Measurements from ENCODE around the gene CDH11.

- TF ChIP-seq CTCF (conservative IDR thresholded peaks at IDR 0.05 in 1 of 2, IDR thresholded peaks at IDR 0.05 in 1 of 2; ENCODE audit: low read depth in 1 of 2, low read length in 2 of 2), result no peak
- TF ChIP-seq EZH2 (IDR thresholded peaks at IDR 0.05; ENCODE audit: low read length, missing control alignments), result no peak
These were observed 32.5 kb upstream of the CDH11 start for GRCh38 chr16:65154321-65154720.
